MCF 10A (cell line): ENCODE results near the gene FIG4. TPM values are rescaled to one million over a fixed set of nuclear protein-coding genes. Genes with fewer than 3 reads are reported as not detected.
"Not testable (repeated sequence)": the region's sequence is repeated elsewhere in the genome, so short reads cannot be mapped to it uniquely, and the experiment has no call there.

ENCODE experiments used
- BruUV-seq: library from RNA; stranded (reverse); fragments of 400-500 nt; replicated peaks from 2 replicates; lab custom pipeline; 2021; lab: Mats Ljungman, UMichigan
- CTCF ChIA-PET: fragments of 300-600 bp; sonication (Branson Sonifier 250); formaldehyde crosslinking; extraction: SDS; loops from one replicate; lab custom pipeline; 2021; ENCODE audit warnings: antibody characterized with exemption, inconsistent platforms; lab: Yijun Ruan, JAX
- POLR2A ChIA-PET: fragments of 300-600, 350-650 bp; sonication (Branson Sonifier 250); formaldehyde crosslinking; extraction: SDS; loops from one replicate; lab custom pipeline; 2020; ENCODE audit warnings: antibody characterized with exemption, inconsistent platforms; lab: Yijun Ruan, JAX
- DNase-seq: peaks from one replicate; pipeline ENCODE4 v3.0.0-alpha.2; 2018; ENCODE audit not compliant: unreplicated experiment
- H3K27ac Mint-ChIP-seq: one replicate; pipeline ENCODE4 v1.8.0; 2022; ENCODE audit warnings: mild to moderate bottlenecking, low read depth, mixed read lengths; ENCODE audit not compliant: unreplicated experiment
- H3K27me3 Mint-ChIP-seq: one replicate; pipeline ENCODE4 v1.8.0; 2022; ENCODE audit warnings: mixed read lengths; ENCODE audit not compliant: insufficient read depth, unreplicated experiment
- H3K36me3 Mint-ChIP-seq: one replicate; pipeline ENCODE4 v1.8.0; 2022; ENCODE audit warnings: mild to moderate bottlenecking, moderate library complexity, mixed read lengths; ENCODE audit not compliant: insufficient read depth, unreplicated experiment
- H3K4me1 Mint-ChIP-seq: one replicate; pipeline ENCODE4 v1.8.0; 2022; ENCODE audit warnings: mixed read lengths; ENCODE audit not compliant: insufficient read depth, unreplicated experiment
- H3K4me3 Mint-ChIP-seq: one replicate; pipeline ENCODE4 v1.8.0; 2022; ENCODE audit warnings: mild to moderate bottlenecking, moderate library complexity, mixed read lengths; ENCODE audit not compliant: unreplicated experiment
- H3K9me3 Mint-ChIP-seq: one replicate; pipeline ENCODE4 v1.8.0; 2022; ENCODE audit warnings: mixed read lengths; ENCODE audit not compliant: unreplicated experiment
- intact Hi-C: fragments of 100-400 bp; cut with micrococcal nuclease; formaldehyde crosslinking; loops from 2 replicates; pipeline ENCODE4 v1.14.1; 2022
- total RNA-seq: library from RNA; stranded (reverse); gene quantifications from 2 replicates; pipeline ENCODE4 v1.2.3, GENCODE V29; 2022
- TF ChIP-seq, protein P1 (sequence below): fragments of 200-600 bp; IDR thresholded peaks from one replicate; pipeline ENCODE4 v1.8.0; 2022; ENCODE audit warnings: antibody characterized with exemption, mild to moderate bottlenecking; ENCODE audit not compliant: unreplicated experiment

Gene FIG4
- total RNA-seq, 1 experiment from 2014 or later, result 7.9 TPM

DNA sequence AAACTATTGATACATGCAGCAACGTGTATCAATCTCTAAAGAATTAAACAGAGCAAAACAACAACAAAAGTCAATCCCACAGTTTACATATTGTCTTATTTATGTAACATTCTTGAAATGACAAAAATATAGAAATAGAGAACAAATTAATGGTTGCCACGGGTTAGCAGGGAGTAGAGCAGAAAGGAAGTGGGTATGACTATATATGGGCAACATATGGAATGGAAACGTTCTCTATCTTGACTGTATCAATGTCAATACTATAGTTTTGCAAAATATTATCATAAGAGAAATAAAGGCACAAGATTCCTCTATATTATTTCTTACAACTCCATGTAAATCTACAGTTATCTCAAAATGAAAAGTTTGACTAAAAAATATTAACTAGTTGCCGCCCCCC, 12.9 kb upstream of the FIG4 start:
- BruUV-seq, result no TSS peak
- no peaks in the 10 kb centered on the region for H3K36me3 Mint-ChIP-seq
- intact Hi-C loops, result no loop called here
- POLR2A ChIA-PET, result no interaction called here
- TF ChIP-seq, protein P1, sequence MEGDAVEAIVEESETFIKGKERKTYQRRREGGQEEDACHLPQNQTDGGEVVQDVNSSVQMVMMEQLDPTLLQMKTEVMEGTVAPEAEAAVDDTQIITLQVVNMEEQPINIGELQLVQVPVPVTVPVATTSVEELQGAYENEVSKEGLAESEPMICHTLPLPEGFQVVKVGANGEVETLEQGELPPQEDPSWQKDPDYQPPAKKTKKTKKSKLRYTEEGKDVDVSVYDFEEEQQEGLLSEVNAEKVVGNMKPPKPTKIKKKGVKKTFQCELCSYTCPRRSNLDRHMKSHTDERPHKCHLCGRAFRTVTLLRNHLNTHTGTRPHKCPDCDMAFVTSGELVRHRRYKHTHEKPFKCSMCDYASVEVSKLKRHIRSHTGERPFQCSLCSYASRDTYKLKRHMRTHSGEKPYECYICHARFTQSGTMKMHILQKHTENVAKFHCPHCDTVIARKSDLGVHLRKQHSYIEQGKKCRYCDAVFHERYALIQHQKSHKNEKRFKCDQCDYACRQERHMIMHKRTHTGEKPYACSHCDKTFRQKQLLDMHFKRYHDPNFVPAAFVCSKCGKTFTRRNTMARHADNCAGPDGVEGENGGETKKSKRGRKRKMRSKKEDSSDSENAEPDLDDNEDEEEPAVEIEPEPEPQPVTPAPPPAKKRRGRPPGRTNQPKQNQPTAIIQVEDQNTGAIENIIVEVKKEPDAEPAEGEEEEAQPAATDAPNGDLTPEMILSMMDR, result no peak
- CTCF ChIA-PET, result no interaction called here
- H3K27me3 Mint-ChIP-seq, result no peaks in the 10 kb centered on the region
- DNase-seq, result no peak
- peaks cover 7% of the 10 kb centered on the region for H3K9me3 Mint-ChIP-seq
- H3K4me1 Mint-ChIP-seq, result no peaks in the 10 kb centered on the region
- no peak overlapping the region for H3K4me3 Mint-ChIP-seq
- H3K27ac Mint-ChIP-seq, result no peak overlapping the region

DNA sequence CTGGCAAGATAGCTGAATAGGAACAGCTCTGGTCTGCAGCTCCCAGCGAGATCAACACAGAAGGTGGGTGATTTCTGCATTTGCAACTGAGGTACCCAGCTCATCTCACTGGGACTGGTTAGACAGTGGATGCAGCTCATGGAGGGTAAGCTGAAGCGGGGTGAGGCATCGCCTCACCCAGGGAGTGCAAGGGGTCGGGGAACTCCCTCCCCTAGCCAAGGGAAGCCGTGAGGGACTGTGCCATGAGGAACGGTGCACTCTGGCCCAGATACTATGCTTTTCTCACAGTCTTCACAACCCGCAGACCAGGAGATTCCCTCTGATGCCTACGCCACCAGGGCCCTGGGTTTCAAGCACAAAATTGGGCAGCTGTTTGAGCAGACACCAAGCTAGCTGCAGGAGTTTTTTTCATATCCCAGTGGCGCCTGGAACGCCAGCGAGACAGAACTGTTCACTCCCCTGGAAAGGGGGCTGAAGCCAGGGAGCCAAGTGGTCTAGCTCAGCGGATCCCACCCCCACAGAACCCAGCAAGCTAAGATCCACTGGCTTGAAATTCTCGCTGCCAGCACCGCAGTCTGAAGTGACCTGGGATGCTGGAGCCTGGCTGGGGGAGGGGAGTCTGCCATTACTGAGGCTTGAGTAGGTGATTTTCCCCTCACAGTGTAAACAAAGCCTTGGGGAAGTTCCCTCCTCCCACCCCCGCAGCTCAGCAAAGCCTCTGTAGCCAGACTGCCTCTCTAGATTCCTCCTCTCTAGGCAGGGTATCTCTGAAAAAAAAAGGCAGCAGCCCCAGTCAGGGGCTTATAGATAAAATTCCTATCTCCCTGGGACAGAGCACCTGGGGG, 12.2 kb upstream of the FIG4 start:
- H3K36me3 Mint-ChIP-seq, H3K4me1 Mint-ChIP-seq, H3K27me3 Mint-ChIP-seq, H3K27ac Mint-ChIP-seq, CTCF ChIA-PET, H3K9me3 Mint-ChIP-seq, intact Hi-C loops, H3K4me3 Mint-ChIP-seq, BruUV-seq: not testable (repeated sequence)
- peak; percentile 21 for DNase-seq
- POLR2A ChIA-PET, result interaction anchor here (1.1 kb wide), 1 partner anchor 12 kb away, joined by 4 read pairs; the partner anchor contains the start of genes AK9 and FIG4

DNA sequence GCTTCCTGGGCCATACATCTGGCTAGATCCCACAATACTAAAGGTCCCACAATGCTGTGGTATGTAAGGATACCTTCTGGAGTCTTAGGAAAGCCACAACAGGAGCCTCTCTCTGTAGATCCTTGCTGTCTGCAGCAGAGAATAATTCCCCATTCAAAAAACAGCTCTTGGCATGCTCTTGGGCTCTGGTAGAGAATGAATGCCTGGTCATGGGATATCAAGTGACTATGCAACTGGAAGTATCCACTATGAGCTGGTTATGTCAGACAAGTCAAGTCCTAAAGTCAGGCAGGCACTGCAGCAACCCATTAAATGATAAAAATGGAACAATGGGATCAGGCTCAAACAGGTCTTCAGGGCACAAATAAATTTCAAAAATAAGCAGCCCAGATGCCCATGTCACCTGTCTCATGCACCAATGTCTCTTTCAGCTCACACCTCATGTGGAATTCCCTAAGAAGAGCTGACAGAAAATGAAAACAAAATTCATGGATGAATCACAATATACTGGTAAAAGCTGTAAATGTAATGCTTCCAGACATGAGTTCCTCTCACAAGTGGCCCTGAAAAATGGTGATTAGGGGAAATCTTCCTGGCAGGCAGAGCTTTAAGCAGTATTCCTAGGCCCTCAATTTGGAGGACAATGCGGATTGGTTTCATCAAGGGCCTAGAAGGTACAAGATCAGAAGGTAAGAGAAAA, 4.4 kb upstream of the FIG4 start:
- H3K27me3 Mint-ChIP-seq, result no peaks in the 10 kb centered on the region
- ChIA-PET CTCF (interaction anchor here (0.5 to 6.8 kb wide), 5 partner anchors 9 to 1008 kb away, joined by 3 to 38 read pairs (median 4); no protein-coding TSS in a partner anchor), POLR2A (interaction anchor here (1.1 to 1.3 kb wide), 2 partner anchors 353 to 410 kb away, joined by 3 to 4 read pairs; no protein-coding TSS in a partner anchor)
- H3K36me3 Mint-ChIP-seq, result peaks cover 12% of the 10 kb centered on the region
- peaks cover 12% of the 10 kb centered on the region for H3K4me1 Mint-ChIP-seq
- peaks cover 4% of the 10 kb centered on the region for H3K9me3 Mint-ChIP-seq
- intact Hi-C loops, result no loop called here
- peak overlapping the region; percentile 95 for H3K27ac Mint-ChIP-seq
- DNase-seq, result no peak
- no TSS peak for BruUV-seq
- TF ChIP-seq, protein P1, result no peak
- H3K4me3 Mint-ChIP-seq, result peak overlapping the region; percentile 12

DNA sequence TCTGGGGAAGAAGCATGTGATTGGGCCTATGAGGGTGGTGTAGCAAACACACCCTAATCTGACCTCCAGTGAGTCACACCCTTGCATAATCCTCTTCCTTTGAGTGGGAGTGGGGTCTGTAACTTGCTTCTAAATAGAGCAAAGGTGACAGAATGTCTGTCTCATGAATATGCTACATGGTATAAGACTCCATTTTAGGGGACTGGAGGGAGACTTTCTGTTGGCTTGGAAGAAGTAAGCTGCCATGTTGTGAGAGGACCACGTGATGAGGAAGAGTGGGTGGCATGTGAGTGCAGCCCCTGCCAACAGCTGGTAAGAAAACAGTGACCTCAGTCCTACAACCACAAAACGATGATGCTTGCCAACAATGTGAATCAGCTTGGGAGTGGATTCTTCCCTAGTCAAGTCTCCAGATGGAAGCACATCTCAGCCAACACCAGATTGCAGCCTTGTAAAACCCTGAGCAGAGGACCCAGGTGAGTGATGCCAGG, 3.8 kb upstream of the FIG4 start:
- H3K4me3 Mint-ChIP-seq, result peak overlapping the region; percentile 12
- intact Hi-C loops, result no loop called here
- CTCF ChIA-PET, result interaction anchor here (0.6 to 6.8 kb wide), 5 partner anchors 8 to 352 kb away, joined by 3 to 38 read pairs (median 4); no protein-coding TSS in a partner anchor

More for the DNA sequence above, 3.8 kb upstream of the FIG4 start:
- Mint-ChIP-seq H3K4me1 (peaks cover 12% of the 10 kb centered on the region), H3K36me3 (peaks cover 12% of the 10 kb centered on the region), H3K9me3 (no peaks in the 10 kb centered on the region), H3K27me3 (no peaks in the 10 kb centered on the region), H3K27ac (peak overlapping the region; percentile 95)
- peak; percentile 96 for DNase-seq
- BruUV-seq, result no TSS peak
- TF ChIP-seq, protein P1, result no peak
- POLR2A ChIA-PET, result interaction anchor here (1.1 to 1.3 kb wide), 2 partner anchors 352 to 409 kb away, joined by 3 to 4 read pairs; no protein-coding TSS in a partner anchor
